ENCODE measurements around the gene SNRNP35.
"Not testable (repeated sequence)": the region's sequence is repeated elsewhere in the genome, so short reads cannot be mapped to it uniquely, and the experiment has no call there.

SNRNP35 gene

DNA sequence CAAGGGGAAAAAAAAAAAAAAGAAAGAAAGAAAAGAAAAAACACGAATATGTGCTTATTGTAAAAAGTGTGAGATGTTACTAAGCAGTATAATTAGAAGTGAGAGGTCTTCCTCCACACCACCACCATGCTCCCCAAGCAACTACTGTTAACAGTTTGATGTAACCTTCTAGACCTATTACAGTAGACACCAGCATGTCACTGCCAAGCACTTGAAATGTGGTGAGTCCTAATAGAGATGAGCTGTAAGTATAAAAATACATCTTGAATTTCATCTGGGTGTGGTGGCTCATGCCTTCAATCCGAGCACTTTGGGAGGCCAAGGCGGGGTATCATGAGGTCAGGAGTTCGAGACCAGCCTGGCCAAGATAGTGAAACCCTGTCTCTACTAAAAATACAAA lies 8.1 kb upstream of the SNRNP35 start:
- DNase-seq, result no peak

DNA sequence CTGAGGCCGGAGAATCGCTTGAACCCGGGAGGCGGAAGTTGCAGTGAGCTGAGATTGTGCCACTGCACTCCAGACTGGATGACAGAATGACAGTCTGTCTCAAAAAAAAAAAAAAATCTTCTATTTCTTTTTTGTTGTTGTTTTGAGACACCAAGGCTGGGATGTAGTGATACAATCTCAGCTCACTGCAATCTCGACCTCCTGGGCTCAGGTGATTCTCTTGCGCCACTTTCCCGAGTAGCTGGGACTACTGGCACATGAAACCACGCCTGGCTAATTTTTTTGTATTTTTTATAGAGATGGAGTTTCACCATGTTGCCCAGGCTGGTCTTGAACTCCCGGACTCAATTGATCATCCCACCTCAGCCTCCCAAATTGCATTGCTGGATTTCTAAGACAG lies 7.3 kb upstream of the SNRNP35 start:
- DNase-seq, result no peak

DNA sequence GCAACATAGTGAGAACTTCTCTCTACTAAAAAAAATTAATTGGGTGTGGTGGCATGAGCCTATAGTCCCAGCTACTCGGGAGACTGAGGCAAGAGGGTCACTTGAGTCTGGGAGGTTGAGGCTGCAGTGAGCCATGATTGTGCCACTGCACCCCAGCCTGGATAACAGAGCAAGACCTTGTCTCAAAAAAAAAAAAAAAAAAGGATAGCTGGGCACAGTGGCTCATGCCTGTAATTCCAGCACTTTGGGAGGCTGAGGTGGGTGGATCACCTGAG lies 5.7 kb upstream of the SNRNP35 start:
- not testable (repeated sequence) for DNase-seq

DNA sequence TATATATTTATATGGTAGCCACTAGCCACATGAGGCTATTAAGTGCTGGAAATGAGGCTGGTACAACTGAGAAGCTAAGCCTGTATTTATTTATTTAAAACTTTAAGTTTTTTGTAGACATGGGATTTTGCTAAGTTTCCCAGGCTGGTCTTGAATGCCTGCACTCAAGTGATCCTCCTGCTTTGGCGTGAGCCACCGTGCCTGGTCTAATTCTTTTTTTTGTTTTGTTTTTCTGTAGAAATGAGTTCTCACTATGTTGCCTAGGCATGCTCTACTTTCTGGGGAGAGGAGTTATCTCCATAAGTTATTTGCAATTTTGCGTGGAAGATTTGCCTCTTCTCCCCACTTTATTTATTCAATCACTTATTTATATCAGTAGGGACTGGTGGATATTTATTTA lies 4.8 kb upstream of the SNRNP35 start:
- DNase-seq, result no peak

DNA sequence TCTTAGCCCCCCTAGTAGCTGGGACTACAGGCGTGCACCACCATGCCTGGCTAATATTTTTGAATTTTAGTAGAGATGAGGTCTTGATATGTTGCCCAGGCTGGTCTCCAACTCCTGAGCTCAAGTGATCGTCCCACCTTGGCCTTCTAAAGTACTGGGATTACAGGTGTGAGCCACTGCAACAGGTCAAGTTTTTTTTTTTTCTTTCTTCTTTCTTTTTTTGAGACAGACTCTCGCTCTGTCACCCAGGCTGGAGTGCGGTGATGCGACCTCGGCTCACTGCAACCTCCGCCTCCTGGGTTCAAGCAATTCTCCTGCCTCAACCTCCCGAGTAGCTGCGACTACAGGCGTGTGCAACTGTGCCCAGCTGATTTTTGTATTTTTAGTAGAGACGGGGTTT lies 5.2 kb downstream of the SNRNP35 start:
- not testable (repeated sequence) for DNase-seq

DNA sequence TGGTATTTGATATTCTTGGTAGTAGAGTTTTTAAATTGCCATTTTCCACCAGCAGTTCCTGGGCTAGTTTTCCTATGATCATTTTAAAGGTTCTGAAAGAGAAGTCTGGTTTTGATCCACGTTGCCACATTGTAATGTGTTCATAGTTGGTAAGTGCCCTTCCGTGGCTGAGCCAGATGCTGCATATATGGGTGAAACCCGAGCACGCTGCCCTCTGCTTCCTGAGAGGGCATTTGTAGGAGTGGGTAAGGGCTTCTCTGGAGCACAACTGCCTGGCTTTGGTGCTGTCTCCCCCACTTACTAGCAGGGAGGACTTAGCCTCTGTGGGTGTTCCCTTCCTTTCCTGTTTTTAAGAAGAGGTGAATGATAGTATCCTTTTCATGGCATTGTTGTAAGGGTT lies 7.1 kb downstream of the SNRNP35 start:
- no peak for DNase-seq

DNA sequence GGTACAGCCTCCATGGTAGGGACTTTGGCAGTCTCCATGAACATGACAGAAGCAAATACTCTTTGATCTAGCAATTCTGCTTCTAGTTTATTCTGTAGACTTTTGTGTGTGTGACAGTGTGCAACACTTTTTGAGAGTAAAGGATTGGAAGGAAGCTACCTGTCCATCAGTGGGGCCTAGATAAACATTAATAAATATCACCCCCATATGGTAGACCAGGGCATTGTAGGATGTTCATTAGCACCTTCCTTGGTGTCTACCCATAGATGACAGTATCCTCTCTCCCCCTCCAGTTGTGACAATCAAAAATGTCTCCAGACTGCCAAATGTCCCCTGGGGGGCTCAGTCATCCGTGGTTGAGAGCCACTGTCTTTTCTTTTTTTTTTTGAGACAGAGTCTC lies 10.8 kb downstream of the SNRNP35 start:
- no peak for DNase-seq

DNA sequence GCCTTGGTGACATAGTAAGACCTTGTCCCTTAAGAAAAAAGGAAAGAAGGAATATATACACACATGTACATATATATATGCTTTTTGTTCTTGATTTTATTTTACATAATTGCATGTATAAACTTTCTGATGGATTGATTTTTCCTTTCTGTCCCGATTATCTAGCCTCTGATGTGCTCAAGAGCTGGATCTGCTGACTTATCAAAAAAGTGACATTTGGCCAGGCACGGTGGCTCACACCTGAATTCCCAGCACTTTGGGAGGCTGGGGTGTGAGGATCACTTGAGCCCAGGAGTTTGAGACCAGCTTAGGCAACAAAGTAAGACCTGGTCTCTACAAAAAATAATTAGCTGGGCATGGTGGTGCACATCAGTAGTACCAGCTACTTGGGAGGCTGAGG lies 12.0 kb downstream of the SNRNP35 start:
- DNase-seq, result no peak

DNA sequence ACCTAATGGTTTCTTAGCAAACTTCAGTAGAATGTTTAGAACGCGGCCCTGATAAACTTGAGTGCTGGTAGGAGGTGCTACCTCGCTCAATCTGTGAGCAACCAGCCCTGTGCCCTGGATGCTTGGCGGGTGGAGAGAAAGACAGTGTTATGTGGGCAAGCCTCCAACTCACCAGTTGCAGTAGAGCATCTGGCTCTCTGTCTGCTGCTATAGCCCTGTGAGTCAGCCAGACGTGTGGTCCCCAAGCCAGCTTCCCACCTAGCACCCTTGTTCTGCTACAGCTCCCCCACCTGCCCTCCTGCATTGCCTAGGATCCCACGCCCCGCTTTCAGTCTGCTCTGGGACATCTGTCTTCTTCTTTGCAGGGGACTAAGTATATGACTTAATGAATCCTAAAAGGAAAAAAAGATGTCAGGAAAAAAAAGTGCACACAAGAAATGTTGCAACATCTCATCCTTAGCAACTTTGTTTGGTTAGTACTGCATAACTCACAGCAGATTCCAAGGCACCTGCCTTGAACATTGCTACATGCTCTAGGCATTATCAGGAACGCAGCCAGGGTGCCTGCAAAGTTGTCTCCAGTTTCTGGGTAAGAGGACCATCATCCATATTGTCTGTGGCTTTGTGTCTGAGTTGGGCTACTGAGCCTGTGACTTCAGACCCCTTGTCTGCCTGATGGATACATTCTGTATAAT lies 13.6 kb downstream of the SNRNP35 start:
- no peak for DNase-seq

DNA sequence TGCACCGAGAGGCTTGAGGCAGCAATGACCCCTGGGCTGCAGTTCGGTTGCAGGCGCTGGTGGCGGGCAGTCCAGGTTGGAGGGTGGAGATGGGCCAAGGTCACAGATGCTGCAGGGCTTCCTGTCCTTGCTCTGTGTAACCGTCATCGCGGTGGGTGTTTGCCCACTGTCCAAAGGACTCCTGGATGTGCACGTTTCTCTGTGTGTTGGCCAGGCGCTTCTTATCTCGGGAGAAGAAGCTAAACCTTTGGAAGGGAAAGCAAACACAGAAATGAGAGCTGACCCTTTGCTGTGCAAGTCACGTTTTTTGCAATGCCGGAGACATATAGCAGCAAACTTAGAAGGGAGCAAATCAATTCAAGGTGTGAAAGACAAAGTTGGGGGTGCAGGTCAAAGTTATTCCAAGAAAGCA lies 14.5 kb downstream of the SNRNP35 start:
- no peak for DNase-seq

DNA sequence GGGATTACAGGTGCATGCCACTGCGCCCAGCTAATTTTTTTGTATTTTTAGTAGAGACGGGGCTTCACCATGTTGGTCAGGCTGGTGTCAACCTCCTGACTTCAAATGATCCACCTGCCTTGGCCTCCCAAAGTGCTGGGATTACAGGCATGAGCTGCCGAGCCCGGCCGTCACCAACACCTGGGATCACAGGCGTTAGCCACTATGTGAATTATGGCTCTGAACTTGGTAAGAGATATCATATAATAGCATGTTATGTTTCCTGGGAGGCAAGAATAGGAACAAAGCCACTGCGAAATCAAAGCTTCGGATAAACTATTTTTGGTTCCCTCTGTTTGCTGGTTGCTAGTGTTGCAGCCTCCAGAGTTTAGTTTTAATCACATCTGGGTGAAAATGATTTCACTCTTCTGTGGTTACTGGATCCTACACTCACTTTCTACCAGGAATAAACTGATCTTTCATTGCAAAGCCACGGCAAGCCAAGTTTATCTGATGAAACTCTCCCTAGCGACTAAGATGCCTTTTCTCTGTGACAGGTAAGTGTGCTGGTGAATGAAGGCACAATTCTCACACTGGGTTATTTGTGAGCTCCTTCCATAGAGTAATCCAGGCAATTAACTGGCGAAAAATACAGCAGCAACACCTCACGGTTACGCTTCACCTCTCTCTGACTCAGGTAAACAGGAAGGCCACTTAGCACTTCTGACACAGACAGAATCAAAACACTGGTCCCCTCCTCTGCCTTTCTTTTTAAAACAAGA lies 16.7 kb downstream of the SNRNP35 start:
- DNase-seq, result no peak

DNA sequence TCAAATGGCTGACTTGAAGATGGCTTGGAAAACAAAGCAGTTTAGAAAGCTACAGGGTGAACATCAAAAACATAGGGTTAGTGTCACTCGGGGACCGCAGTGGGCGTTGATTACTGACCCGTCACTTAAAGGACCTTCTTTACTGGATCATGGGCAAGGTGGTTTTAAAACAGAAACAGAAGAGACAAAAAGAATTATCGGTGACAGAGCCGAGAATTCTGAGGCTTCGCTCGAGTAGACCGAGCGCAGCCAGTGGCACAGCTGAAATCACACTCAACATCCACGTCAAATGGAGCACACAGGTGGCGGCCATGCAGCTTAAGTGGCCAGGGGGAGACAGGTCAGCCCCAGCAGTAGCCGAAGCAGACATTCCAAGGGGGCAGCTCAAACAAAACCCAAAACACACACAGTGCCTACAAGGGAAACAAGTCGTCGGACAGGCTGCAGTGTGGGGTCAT lies 17.3 kb downstream of the SNRNP35 start:
- DNase-seq, result no peak

DNA sequence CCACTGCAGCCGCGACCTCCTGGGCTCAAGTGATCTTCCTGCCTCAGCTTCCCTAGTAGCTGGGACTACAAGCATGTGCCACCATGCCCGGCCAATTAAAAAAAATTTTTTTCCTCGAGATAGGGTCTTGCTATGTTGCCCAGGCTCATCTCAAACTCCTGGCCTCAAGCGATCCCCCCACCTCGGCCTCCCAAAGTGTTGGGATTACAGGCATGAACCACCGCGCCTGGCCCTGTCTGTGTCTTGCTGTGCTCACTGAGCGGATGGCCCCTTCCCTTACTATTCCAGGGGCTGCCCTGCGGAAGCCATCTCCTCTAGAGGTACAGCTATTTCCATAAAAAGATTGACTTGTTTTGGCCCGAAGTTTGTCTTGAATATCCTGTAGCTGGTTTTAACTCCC lies 20.1 kb downstream of the SNRNP35 start:
- DNase-seq, result no peak

DNA sequence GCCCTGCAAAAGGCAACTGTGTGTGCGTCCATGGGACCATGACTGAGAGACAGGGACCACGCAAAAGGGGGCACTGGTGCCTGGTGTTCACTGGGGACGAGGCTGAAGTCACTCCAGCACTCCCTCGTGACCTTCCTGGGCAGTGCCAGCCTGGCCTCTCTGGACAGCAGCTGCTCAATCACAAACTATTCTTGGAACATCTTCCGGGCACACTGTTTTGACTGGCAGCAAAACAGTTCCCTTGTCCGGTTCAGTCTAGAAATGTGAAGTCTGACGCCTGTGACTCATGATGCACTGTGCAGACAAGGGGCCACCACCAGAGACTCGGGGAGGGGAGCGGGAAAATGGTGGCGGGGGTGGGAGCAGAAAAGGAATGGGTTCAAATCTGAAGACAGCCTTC lies 20.8 kb downstream of the SNRNP35 start:
- DNase-seq, result no peak

DNA sequence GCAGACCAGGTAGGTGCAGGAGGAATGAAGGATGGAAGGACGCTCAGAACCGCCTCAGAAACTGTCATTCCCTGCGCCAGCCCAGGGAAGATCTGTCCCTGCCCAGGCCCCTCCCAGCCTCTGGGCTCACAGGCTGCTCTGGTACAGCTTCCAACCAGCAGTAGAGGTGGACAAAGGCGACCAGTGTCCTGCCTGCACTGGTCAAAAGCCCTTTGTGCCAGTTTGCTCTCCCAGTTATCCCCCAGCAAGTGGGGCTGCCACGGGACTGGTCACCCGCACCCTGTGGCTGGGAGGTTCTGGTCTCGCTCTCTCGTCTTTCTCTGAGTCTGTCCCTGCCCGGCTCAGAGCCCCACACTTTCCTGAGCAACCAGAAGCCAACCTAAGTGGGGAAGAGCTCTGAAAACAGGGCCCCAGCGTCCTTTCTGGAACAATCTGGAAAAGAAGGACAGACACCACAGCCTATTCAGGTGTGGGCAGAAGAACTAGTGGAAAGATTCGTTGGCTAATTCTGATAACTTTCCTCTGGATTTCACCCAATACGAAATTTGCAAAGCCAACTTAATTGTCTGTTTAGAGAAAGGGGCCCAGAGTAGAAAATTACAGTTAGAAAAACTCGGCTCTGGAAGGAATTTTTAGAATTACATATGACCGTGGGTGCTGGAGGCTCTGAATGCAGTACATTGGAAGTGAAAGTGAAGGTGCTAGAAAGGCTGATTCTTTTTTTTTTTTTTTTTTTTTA lies 21.7 kb downstream of the SNRNP35 start:
- DNase-seq, result no peak

DNA sequence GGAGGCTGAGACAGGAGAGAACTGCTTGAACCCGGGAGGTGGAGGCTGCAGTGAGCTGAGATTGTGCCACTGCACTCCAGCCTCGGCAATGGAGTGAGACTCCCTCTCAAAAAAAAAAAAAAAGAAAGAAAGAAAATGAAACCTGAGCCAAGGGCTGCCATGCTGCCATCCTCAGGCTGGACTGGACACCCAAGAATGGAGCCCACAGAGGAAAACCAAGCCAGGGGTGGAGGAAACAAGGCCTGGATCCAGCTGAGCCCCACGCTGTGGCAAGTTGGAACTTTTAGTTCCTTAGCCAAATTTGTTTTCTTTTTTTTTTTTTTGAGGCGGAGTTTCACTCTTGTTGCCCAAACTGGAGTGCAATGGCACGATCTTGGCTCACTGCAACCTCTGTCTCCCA lies 23.3 kb downstream of the SNRNP35 start:
- not testable (repeated sequence) for DNase-seq

DNA sequence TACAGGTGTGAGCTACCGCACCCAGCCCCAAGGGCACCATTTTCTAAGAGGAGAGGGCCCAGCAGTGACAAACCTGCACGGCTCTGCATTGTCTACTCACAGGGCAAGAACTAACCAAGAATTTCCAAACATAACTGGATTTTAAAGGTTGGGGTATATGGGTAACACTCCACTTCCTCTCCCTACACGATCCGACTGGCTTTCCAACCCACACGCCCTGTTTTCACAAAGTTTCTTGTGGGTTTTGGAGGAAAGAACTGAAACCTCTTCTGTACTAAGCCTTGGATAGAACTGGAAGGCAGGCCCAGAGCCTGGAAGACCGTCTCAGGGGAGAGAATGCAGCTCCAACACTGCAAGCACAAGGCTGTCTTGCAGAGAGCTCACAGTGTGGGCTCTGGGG lies 24.9 kb downstream of the SNRNP35 start:
- DNase-seq, result no peak

DNA sequence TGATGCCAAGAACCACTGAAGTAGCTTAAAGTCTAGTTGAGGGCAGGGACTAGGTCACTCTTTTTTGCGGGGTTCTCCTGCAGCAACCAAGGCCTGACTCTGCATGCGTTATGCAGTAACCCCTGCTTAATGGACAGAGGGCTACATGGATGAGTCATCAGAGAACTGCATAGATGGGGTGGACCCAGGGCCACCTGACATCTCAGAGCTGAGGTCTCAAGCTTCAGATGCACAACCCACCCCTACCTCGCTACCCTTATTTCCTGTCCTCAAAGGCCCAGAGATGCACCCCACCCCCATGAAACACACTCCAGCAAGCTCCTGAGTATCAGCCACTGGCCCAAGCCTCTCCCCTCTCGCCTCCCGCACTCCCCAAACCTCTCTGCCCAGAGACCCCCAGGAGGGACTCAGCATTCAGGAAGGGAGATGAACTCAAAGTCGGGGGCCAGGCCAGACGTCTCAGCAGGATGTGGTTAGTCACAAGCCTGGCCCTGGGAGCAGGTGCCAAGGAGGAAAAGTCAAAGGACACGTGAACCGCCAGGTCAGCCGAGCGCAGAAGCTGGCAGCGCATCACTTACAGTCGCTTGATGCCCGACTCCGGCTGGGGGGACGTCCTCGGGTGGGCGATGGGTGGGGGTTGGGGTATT lies 25.8 kb downstream of the SNRNP35 start:
- no peak for DNase-seq

DNA sequence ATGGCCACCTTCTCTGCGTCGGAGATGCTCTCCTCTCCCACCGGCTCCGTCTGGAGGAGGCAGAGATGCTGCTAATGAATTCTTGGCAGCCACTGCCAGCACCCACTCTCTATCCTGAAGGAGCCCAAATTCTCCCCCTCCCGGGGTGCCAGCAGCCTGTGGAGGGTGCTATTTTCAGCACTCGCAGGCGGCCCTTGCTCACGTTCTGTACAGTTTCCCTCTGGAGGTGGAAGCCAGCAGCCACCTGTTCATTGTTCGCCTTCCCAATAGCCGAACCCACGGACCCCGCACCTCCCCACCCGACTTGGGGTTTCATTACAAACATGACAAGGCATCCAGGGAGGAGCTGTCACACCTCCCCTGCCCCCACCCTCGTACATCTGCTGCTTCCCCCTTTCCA lies 27.8 kb downstream of the SNRNP35 start:
- no peak for DNase-seq

DNA sequence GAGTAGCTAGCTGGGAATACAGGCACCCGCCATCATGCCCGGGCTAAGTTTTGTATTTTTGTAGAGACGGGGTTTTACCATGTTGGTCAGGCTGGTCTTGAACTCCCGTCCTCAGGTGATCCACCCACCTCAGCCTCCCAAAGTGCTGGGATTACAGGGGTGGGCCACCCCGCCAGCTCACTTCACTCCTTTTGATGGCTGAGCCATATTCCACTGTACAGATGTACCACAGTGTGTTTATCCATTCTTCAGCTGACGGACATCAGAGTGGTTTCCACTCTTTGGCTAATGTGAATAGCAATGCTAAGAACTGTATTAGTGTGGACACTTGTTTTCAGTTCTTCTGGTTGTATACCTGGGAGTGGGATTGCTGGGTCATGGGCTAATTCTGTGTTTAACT lies 29.5 kb downstream of the SNRNP35 start:
- DNase-seq, result no peak

DNA sequence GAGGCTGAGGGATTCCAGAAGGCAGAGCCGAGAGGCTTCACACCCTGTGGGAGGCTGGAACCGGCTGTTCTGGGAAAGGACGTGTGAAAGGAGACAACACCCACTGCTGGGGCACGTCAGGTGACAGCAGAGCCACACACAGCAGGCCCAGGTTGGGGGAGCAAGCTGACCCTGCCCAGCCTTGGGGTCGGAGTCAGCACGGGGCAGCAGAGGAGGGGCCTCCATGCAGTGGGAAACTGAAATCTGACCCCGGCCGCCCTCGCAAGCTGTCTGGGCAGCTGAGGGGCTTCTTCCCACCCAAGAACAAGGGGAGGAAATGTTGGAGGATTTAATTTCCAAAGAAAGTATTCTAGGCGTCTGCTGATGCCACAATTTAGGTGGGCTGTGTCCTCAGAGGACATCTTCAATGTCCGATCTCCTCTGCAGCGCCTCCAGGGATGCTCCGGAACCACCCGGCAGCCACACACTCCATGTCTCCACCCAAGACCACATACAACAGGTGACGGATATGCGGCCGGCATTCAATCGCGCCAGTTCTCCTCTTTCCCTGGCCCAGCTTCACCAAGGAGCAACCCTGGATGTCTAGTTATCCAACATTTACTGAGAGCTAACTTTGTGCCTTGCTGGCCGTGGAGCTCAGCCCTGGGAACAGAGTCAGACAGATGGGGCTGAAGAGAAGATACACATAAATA lies 30.7 kb downstream of the SNRNP35 start:
- no peak for DNase-seq

DNA sequence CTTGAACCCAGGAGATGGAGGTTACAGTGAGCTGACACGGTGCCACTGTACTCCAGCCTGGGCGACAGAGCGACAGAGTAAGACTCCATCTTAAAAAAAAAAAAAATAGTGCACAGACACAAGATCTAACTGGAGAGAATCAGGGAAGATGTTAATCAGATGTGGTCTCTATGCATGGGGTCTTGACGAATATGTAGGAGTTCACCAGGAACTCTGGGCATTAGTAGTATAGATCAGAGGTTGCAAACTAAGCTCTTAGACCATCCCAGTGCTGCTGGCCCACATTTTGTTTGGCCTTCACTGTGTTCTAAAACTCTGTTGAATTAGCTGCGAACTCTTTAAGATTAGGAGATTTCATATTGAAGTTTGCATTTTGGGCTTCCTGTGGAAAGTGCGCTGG lies 31.6 kb downstream of the SNRNP35 start:
- DNase-seq, result no peak

DNA sequence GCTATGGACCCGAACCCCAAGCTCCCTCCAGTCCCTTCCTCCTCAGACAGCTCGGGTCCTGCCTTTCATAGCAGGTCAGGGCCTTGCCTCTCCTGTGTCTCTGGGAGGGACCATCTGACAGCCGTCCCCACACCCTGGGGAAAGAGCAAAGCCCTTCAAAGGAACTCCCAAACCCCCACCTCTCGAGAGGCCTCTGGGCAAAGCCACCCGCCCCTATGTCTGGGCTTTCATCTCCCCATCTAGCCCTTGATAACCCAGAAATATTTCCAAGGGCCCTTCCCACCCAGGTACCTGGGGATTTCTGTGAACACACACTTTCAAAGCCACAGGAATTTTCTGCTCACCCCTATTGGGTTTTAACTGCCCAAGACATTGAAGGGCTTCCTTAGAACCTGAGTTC lies 32.1 kb downstream of the SNRNP35 start:
- DNase-seq, result no peak

Data from COR-L47 (cell line).